Measurements from ENCODE around the gene INIP.

DNA sequence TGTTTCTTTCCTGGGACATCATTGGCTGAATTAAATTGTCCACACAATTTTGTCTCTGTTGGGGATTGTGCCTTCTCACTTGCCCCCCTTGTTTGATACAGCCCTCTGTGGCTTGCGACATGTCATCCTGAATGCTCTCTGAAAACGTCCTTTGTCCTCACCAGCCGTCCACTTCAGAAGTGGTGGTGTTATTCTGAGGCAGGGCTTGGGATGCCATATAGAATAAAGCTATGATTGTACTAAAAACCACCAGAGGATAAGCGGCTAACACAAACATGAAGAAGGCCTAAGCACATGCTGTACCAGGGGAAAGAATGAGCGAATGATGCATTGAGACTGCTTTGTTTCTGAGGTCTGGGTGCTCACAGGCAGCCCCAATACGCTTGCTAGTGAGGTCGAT lies 29.2 kb upstream of the INIP start:
- TF ChIP-seq CTCF (conservative IDR thresholded peaks at IDR 0.05; ENCODE audit: low read depth in 2 of 2) (no peak), POLR2AphosphoS5 (IDR thresholded peaks at IDR 0.05; ENCODE audit: low read depth) (no peak), EZH2 (IDR thresholded peaks at IDR 0.05; ENCODE audit: low read depth, unreplicated experiment) (no peak), EZH2phosphoT487 (IDR thresholded peaks at IDR 0.05; ENCODE audit: unreplicated experiment) (no peak)

Data from GM23338 (cell line).